Measurements from ENCODE around the gene SIK2.

SIK2 gene

GRCh38 chr11:111675891-111676290 lies 73.6 kb downstream of the SIK2 start:
- TF ChIP-seq POLR2AphosphoS5 (IDR thresholded peaks at IDR 0.05; ENCODE audit: low read depth, low read length) = no peak
- TF ChIP-seq FOXP2 (optimal IDR thresholded peaks at IDR 0.05; ENCODE audit: borderline replicate concordance, extremely low read depth, extremely low read length, insufficient read depth) = no peak
- no peak for TF ChIP-seq TAF1 (IDR thresholded peaks at IDR 0.05; ENCODE audit: borderline replicate concordance, insufficient read depth, low read length)
- TF ChIP-seq SIN3A (IDR thresholded peaks at IDR 0.05; ENCODE audit: borderline replicate concordance, insufficient read depth, low read length) = no peak
- TF ChIP-seq, protein P1, sequence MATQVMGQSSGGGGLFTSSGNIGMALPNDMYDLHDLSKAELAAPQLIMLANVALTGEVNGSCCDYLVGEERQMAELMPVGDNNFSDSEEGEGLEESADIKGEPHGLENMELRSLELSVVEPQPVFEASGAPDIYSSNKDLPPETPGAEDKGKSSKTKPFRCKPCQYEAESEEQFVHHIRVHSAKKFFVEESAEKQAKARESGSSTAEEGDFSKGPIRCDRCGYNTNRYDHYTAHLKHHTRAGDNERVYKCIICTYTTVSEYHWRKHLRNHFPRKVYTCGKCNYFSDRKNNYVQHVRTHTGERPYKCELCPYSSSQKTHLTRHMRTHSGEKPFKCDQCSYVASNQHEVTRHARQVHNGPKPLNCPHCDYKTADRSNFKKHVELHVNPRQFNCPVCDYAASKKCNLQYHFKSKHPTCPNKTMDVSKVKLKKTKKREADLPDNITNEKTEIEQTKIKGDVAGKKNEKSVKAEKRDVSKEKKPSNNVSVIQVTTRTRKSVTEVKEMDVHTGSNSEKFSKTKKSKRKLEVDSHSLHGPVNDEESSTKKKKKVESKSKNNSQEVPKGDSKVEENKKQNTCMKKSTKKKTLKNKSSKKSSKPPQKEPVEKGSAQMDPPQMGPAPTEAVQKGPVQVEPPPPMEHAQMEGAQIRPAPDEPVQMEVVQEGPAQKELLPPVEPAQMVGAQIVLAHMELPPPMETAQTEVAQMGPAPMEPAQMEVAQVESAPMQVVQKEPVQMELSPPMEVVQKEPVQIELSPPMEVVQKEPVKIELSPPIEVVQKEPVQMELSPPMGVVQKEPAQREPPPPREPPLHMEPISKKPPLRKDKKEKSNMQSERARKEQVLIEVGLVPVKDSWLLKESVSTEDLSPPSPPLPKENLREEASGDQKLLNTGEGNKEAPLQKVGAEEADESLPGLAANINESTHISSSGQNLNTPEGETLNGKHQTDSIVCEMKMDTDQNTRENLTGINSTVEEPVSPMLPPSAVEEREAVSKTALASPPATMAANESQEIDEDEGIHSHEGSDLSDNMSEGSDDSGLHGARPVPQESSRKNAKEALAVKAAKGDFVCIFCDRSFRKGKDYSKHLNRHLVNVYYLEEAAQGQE (IDR thresholded peaks at IDR 0.05; ENCODE audit: insufficient read depth in 1 of 2, low read depth in 2 of 2, low read length in 2 of 2) = no peak

DNA sequence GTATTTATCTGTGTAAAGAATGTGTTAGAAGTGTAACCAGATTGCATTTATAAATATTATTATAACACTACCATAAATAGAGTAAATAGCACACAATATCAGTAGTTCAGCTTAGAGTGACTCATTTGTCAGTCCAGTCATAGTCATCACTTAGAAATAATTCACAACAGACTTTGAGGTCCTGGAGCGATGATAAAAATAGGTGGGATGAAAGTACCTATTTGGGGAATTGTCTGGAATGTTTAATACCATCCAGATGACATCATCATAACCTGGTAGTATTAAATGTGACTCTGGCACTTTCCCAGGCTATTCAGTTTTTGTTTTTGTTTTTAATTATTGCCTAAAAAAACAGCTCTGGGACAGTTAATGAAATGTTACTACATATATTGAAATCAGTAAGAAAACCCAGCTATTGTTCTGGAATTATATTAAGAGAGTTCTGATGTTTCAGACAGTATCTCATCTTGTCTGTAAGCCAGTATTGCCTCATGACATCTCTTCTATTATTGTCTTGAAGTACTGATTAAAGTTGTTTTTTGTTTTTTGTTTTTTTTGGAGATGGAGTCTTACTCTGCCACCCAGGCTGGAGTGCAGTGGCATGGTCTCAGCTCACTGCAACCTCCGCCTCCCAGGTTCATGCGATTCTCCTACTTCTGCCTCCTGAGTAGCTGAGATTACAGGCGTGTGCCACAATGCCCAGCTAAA lies 74.8 kb downstream of the SIK2 start:
- TF ChIP-seq POLR2AphosphoS5 (IDR thresholded peaks at IDR 0.05; ENCODE audit: low read depth, low read length) (no peak), TAF1 (IDR thresholded peaks at IDR 0.05; ENCODE audit: borderline replicate concordance, insufficient read depth, low read length) (no peak), FOXP2 (optimal IDR thresholded peaks at IDR 0.05; ENCODE audit: borderline replicate concordance, extremely low read depth, extremely low read length, insufficient read depth) (no peak), SIN3A (IDR thresholded peaks at IDR 0.05; ENCODE audit: borderline replicate concordance, insufficient read depth, low read length) (no peak)
- TF ChIP-seq, protein P1 (IDR thresholded peaks at IDR 0.05; ENCODE audit: insufficient read depth in 1 of 2, low read depth in 2 of 2, low read length in 2 of 2) = no peak

GRCh38 chr11:111680486-111681175 lies 78.4 kb downstream of the SIK2 start:
- no peak for TF ChIP-seq POLR2AphosphoS5 (IDR thresholded peaks at IDR 0.05; ENCODE audit: low read depth, low read length)

GRCh38 chr11:111683806-111684205 lies 81.6 kb downstream of the SIK2 start:
- no peak for TF ChIP-seq TAF1 (IDR thresholded peaks at IDR 0.05; ENCODE audit: borderline replicate concordance, insufficient read depth, low read length)
- TF ChIP-seq FOXP2 (optimal IDR thresholded peaks at IDR 0.05; ENCODE audit: borderline replicate concordance, extremely low read depth, extremely low read length, insufficient read depth) = no peak
- TF ChIP-seq SIN3A (IDR thresholded peaks at IDR 0.05; ENCODE audit: borderline replicate concordance, insufficient read depth, low read length) = no peak
- TF ChIP-seq, protein P1 (IDR thresholded peaks at IDR 0.05; ENCODE audit: insufficient read depth in 1 of 2, low read depth in 2 of 2, low read length in 2 of 2) = no peak
- no peak for TF ChIP-seq POLR2AphosphoS5 (IDR thresholded peaks at IDR 0.05; ENCODE audit: low read depth, low read length)

GRCh38 chr11:111684251-111684650 lies 82.0 kb downstream of the SIK2 start:
- TF ChIP-seq FOXP2 (optimal IDR thresholded peaks at IDR 0.05; ENCODE audit: borderline replicate concordance, extremely low read depth, extremely low read length, insufficient read depth) (no peak), TAF1 (IDR thresholded peaks at IDR 0.05; ENCODE audit: borderline replicate concordance, insufficient read depth, low read length) (no peak), SIN3A (IDR thresholded peaks at IDR 0.05; ENCODE audit: borderline replicate concordance, insufficient read depth, low read length) (no peak), POLR2AphosphoS5 (IDR thresholded peaks at IDR 0.05; ENCODE audit: low read depth, low read length) (no peak)
- TF ChIP-seq, protein P1 (IDR thresholded peaks at IDR 0.05; ENCODE audit: insufficient read depth in 1 of 2, low read depth in 2 of 2, low read length in 2 of 2) = no peak

All from PFSK-1 (cell line).